ENCODE measurements around the gene BID.

Gene BID

GRCh38 chr22:17782621-17783020 lies 8.4 kb upstream of the BID start:
- no peak for DNase-seq

- no peak for DNase-seq
Measured at GRCh38 chr22:17782158-17782557, 7.9 kb upstream of the BID start.

- DNase-seq, result peak; percentile 21 to 36
Measured at GRCh38 chr22:17781319-17782031, 7.2 kb upstream of the BID start.

DNA sequence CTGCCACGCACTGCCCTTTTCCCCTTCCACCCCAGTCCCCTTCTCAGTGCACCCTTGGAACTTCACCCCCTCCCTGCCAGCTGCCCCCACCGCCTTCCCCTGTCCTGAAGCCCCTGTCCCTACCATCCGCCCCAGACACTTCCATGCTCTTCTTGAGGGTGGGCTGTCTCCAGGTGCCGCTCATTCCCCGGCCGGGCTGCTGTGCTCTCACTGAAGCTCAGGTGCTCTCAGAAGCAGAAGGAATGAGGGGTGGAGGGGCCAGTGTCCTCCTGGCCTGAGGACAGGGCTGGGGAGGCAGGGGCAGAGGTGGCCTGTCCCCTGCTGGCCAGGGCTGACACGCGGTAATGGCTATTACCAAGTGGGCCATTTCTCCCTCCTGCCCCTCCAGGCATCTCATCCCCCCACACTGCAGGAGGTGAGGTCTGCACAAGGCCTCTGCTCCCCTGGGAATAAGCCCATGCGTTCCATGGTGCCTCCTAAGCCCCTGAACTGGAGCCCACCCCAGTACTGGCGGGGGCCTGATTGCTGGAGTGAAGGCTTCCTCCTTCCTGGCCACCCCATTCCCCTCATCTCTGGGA lies 6.6 kb upstream of the BID start:
- DNase-seq, result no peak

DNA sequence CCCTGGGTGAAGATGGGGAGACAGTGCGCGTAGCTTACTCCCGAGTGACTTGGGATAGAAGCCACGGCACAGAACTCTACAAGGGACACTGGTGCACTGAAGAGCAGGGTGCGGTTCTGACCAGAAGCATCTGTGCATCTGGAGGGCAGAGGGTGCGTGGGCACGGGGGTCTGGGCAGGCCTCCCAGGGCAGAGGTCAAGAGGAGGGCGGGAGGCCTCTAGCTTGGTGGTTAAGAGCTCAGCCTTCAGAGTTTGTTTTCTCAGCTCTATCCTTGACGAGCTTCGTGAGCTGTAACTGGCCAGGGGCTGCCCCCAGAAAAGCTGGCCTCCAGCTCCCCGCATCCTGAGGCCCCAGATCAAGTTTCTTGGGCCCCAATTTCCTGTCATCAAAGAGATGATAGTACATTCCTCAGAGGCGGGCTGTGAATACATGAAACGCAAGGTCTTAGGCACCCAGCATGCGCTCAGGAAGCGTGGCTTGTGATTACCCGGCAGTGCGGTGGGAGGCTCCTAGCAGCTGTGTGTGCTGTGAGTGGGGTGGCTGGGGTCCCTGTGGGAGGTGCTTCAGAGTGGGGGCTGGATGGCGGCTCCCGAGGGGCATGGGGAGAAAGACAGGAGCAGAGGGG lies 6.0 kb upstream of the BID start:
- peak in 1 of 2 experiments; percentile 12 for DNase-seq

DNA sequence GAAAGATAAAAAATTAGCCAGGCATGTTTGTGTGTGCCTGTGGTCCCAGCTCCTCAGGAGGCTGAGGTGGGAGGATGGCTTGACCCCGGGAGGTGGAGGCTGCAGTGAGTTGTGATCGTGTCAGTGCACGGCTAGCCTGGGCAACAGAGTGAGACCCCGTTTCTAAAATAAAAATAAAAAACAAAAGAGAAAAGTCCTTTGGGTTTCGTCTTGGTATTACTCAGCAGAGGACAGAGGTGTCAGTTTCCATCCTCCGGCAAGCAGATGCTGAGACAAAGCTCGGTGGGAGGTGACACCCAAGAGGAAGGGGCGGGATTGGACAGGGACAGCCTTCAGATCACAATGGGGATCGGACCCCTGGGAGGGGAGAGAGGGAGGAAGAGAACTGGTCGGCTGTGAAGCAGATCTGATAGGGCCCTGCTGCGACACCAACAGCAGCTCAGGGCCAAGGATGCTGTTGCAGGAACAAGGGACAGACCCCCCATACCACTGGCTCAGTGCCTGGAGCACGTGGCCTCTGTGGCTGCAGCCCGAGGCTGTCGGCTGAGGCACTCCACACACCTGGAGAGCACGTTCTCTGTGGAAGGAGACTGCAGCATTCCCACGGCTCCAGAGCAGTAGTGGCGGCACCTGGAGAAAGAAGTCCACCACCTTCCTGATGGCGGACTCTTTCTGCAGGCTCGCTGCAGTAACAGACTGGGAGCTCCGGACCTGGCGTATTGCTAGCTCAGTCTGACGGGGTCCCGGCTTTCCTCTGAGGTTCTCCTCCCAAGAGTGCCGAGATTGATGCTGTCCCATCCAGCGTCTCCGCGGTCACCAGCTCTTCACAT lies 5.2 kb upstream of the BID start:
- no peak for DNase-seq

DNA sequence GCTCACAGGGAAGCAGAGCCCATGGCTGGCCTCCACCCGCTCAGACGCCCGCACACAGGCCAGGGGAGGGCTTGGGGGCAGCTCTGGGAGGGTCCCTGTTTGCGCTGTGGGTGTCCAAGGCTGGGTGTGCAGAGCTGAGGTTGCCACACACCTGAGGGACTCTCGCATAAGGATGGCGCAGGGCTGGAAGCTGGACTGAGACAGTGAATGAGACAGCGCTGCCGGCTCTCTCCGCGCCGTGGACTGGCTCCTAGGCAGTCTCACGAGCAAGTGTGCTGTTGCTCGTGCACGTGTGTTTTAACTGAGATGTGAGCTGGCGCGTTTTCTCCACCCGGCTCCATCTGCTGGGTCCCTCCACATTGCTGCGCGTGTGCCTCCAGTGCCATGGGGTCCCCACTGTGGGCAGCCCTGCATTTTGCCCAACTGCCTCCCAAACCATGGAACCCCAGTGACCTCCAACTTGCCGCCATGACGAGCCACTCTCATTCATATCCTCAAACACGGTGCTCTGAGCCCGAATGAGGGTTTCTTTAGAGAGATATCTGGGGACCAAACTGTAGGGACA lies 4.2 kb upstream of the BID start:
- no peak for DNase-seq

GRCh38 chr22:17777717-17778044 lies 3.4 kb upstream of the BID start:
- DNase-seq, result no peak

- peak; percentile 84 to 87 for DNase-seq
Measured at GRCh38 chr22:17777005-17777716, 2.9 kb upstream of the BID start.

- no peak for DNase-seq
Measured at GRCh38 chr22:17775781-17776465, 1.7 kb upstream of the BID start.

- DNase-seq, result no peak
Measured at GRCh38 chr22:17774926-17775685, 837 bp upstream of the BID start.

GRCh38 chr22:17773606-17774205 lies 563 bp downstream of the BID start:
- DNase-seq, result peak in 1 of 2 experiments; percentile 40

- no peak for DNase-seq
Measured at GRCh38 chr22:17772958-17773605, 1.2 kb downstream of the BID start.

GRCh38 chr22:17772249-17772957 lies 1.9 kb downstream of the BID start:
- DNase-seq, result no peak

DNA sequence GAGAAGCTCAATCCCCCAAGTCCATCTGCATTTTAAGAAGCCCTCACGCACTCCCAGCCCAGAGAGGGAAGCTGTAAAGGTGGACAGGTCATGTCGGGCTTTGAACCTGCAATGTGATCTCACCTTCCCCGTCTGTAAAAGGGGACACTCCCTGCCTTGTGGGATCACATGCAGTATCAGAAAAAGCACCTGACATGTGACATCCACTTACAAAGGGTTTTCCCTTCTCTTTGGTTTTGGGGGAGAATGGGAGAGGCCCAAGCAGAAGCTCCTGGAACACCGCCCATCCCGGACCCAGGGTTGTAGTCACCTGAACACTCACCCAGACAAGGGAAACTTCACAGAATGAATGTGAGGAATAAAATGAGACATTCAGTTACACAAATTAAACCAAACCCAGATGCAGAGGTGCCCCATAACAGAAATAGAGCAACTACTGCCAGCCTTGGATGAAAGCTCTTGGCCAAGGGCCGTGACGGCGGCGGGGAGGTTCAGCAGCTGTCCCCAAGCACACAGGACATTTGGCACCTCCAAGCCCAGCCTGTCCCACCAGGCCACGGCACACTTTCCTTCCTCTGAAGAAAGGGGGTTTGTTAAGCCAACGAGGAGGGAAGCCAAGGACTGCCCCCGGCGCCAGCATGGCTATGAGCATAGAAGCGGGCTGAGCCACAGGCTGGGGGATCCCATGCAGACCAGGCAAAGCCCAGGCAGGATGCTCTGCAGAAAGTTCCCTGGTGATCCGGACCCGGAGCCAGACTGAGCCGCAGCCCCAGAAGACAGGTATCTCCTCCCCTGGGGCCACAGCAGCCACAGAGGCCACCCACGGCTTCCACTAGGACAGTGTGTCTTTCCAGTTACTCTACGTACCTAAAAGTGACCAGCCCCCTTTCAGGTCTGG lies 3.8 kb downstream of the BID start:
- DNase-seq, result no peak

DNA sequence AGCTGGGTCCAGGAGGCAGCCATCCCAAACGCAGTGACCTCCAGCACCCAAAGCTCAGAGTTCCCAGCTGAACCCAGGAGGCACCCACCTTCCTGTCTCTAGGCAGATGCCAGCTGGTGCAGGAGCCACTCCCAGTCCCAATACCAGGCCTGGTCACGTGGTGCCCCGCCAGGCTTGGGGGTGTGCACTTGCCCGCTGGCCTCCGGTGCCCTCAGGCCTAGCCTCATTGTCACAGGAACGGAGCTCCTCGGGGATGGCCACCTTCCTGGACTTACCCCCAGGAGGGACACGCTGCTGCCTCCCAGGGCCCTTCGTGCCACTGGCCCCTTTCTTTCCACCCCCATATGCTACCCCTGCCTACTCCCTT lies 4.6 kb downstream of the BID start:
- DNase-seq, result no peak

- no peak for DNase-seq
Measured at GRCh38 chr22:17769013-17769715, 5.1 kb downstream of the BID start.

All from Kasumi-1 (cell line).